RPMI8226 (cell line): ENCODE measurements around the gene USH1C.

Experiments
- DNase-seq: peaks from one replicate; pipeline ENCODE4 v3.0.0-alpha.2; 2015

USH1C gene

DNA sequence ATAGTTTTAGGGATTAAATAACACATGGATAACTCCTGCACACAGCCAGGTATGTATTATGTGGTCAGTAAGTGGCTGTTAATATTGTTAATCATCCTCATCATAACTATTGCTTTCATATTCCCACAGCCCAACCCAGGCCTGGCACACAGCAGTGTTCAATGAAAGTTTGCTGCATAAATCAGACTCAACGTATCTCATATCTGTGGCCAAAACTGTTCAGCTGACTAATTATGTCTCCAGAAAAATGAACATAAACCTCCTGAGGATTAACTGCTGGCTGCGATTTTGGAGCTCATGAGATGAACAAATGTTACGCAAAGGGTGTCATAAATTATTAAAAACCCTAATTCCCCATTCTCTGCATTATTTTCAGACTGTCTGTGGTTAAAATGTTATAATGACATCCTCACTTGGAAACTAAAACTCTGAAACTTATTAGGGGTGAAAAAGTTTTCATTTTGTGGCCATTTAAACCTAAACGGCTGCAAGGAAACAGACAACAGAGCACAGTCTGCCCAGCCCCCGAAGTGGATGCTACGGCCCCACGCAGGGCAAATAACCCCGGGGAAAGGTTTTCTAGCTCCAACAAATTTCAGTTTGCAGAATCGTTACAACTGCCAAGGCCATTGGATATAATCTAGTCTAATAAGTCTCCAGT lies 84.8 kb downstream of the USH1C start:
- no peak for DNase-seq

DNA sequence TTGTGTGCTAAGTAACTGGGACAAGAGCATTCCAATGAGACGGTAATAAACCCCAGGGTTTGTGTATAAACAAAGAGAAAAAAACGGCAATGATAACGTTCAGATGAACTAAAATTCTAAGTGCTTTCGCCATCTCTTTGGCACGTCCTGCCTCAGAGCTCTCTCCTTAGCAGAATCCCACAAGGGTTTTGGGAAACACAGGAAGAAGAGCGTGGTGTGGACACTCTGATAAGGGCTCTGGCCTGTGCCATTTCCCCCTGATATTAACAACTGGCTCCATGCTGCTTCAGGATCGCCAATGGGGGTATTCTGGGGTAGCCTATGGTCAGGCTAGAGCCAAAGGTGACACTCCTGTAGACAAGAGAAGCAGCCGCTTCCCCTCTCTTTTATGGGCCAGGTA lies 85.9 kb downstream of the USH1C start:
- no peak for DNase-seq

DNA sequence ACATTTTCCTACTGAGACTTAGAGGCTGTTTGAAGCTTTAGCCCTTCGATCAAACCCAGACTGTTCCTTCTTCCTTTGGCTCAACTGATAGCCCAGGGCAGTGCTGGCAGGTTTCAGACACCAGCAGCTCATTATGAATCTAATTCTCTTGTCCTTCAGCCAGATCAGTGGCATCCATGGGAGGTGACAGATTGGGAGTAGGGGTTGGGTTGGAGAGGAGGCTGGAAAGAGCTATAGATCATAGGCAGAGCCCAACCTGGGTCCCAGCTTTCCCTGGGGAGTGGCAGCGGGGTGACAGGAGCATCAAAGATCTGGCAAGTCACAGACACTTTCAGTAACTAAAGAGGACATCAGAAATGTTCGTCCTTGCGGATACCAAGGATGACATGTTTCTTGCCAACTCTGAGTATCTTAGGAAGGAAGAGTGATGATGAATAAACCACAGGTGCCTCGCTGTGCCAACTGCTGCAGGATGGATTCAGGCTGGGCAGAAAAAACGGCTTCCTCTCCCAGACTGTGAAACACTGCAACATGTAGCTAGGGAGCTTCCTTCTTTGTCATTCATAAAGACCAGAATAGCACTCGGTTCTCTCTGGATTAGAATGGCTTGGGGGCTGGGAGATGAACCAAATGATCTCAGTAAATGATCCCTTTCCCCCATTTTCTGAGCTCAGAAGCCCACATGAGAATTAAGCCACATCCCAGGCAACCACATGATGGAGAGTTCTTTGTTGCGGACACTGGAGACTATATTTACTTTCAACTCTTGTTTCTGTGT lies 86.6 kb downstream of the USH1C start:
- DNase-seq = no peak

DNA sequence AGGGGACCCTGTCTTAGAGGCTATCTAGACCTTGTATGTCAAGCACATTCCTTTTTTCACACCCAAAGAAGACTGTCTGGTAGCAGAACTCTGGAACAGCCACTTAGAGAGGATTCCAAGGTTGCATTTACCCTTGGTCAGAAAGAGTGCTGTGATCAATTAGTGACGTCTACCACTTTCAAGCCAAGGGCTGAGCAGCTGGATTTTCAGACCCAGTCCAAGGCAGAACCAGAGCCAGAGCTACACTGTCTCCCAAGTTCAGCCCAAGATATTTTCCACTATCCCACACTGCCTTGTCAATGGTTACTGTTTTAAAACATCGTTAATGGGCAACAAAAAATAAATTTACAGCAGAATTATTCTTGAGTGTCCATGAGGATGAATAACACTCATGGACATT lies 91.5 kb downstream of the USH1C start:
- no peak for DNase-seq

DNA sequence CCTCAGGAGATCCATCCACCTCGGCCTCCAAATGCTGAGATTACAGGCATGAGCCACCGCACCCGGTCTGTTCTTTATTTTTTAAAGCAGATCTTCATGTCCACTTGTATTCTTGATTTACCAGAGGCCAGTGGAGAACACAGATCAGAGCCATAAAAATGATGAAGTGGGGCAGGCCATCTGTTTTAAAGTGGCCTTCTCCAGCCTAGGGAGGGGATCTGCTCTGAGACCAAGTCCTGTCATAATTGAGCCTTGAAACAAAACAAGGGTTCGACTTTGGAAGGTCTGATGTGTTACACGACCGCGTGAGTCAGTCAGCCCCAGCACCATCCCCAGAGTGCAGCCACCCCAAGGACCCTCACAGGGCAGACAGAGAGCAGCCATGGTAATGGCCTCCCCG lies 95.1 kb downstream of the USH1C start:
- no peak for DNase-seq

DNA sequence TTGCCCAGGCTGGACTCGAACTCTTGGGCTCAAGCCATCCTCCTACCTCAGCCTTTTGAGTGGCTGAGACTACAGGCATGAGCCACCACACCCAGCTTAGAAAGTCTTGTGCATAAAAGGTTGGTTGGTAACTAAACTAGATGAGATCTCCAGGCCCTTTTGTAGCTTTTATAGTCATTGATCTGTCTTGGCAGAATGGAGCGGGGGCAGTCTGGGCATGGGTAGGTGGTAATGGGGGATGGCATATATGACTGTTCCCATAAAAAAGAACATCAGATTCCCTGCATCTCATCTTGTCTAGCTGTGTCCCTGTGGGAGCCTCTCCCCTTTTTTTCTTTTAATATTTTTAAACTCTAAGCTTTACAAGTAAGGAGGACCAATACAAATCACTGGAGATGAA lies 97.7 kb downstream of the USH1C start:
- no peak for DNase-seq

DNA sequence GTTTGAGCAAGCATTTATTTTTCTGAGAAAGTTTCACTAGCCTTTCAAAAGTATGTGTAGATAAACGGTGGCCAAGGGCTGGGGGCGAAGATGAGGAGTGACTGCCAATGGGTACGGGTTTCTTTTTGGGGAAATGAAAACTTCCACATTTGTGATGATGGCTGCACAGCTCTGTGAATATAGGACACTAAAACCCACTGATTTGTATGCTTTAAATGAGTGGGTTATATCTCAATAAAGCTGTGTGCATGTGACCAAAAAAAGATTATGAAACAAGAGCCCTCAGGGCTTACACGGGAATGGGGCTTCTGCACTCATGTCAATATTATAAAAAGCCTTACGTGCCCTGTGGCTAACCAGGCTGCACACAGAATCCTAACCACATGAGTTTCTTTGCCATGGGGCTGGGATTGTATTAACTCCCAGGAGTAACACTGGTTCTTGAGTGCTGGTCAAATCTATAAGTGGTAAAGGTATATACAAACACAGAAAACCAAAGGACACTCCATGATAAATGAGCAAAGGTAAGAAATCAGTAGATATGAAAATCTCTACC lies 98.9 kb downstream of the USH1C start:
- no peak for DNase-seq

DNA sequence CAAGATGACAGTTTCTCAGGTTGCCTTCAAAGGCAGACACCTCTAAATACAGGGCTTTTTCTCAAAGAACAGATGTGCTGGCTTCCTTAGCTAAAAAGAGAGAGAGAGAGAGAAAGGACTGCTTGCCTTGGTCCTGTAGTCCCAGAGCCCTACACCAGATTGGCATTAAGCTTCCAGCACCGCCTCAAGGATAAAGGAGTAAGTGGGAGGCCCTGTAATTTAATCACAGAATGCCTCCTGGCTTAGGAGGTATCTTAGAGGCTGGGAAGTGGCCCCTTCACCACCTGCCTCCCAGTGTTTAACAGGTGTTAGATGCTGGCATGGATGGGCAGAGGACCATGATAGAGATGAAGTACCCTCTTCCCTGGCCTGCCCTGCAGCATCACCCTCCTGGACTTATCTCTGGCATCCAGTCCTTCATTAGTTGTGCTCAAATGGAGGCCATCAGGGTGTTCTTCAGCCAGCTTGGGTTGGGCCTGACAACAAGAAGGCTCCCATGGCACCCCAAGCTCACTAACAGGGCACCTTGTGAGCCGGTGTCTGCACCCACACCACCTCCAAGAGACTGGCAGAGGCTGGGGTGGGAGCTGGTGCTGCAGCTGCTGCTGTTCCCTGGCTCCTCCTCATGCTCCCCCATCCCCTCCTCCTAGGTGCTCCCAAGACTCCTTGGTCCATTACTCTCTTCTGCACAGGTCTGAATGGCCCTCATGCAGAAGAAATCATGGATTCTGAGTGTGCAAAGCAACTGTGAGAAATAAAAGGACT lies 100.1 kb downstream of the USH1C start:
- DNase-seq = no peak
